NCI-H1417 (cell line): Measurements from ENCODE around the gene DISP3.

ENCODE experiments used
- DNase-seq, 3 experiments: peaks; one replicate each; lab custom pipeline; 2025; lab: John Stamatoyannopoulos, UW

The DISP3 gene

GRCh38 chr1:11478571-11479374 is at the start of gene DISP3:
TSS of gene DISP3 (plus strand) at chr1:11479155. CDS start at chr1:11500993, 21,838 bp downstream.
- peak; percentile 91 to 96 (median 95) for DNase-seq

DNA sequence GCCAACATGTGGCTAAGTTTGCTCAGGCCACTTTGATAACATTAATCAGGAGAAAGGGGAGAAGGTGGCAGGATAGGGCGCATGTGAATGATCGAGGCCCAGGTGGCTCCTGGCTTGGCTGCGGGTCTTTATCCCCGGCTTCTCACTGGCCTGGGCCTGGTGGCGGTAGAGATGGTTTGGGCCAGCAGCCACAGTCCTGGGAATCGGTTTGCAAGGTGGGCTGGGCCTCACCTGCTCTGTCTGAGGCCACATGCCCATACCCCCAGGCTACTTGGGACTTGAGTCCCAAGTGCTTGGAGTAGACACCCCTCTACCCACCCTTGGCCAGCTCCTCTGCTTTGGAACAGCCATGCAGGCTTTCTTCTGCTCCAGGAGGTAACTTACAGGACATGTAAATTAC is 49.7 kb upstream of the DISP3 start:
- no peak for DNase-seq

- no peak for DNase-seq
These were observed 49.0 kb upstream of the DISP3 start for GRCh38 chr1:11429935-11430334.

- no peak for DNase-seq
These were observed 46.9 kb upstream of the DISP3 start for GRCh38 chr1:11431941-11432507.

- DNase-seq: no peak
These were observed 46.4 kb upstream of the DISP3 start for GRCh38 chr1:11432526-11432925.

GRCh38 chr1:11434501-11434900 is 44.5 kb upstream of the DISP3 start:
- DNase-seq: peak in 2 of 3 experiments; percentile 68 to 81

DNA sequence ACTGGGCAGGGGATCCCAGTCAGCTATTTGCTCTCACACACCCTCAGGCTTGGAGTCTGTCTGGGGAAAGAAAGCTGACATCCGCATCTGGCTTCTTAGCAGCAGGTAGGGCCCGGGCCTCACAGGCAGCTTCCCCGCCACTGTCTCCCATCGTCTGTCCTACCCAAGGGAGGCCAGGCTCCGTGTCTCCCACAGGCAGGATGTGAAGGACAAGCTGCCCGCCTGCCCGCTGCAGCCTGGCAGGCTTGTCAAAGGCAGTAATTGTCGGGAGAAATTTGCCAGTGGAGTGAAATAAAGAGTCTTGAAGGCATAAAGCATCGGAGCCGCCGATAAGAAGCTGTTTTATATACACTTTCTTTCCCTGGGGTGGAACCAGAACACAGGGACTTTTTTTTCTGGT is 44.0 kb upstream of the DISP3 start:
- DNase-seq: peak in 1 of 3 experiments; percentile 73

GRCh38 chr1:11438996-11439395 is 40.0 kb upstream of the DISP3 start:
- peak in 1 of 3 experiments; percentile 37 for DNase-seq

GRCh38 chr1:11441211-11441952 is 37.6 kb upstream of the DISP3 start:
- no peak for DNase-seq

DNA sequence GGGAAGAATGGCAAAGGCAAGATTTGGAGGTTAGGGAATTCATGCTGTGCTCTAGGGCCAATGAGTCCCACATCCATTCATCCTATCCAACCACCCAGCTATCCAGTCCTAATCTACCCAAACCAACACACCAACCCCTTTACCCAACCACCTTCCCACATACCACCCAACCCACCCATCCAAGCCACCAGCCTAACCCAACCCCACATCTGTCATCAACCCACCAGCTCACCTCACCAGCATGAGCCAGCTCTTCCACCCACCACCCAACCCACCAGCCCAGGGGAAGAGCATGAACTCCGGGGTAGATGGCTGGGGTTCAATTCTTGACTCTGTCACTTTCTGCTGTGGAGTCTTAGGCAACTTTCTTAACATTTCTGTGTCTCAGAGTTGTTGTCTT is 35.9 kb upstream of the DISP3 start:
- DNase-seq: no peak

DNA sequence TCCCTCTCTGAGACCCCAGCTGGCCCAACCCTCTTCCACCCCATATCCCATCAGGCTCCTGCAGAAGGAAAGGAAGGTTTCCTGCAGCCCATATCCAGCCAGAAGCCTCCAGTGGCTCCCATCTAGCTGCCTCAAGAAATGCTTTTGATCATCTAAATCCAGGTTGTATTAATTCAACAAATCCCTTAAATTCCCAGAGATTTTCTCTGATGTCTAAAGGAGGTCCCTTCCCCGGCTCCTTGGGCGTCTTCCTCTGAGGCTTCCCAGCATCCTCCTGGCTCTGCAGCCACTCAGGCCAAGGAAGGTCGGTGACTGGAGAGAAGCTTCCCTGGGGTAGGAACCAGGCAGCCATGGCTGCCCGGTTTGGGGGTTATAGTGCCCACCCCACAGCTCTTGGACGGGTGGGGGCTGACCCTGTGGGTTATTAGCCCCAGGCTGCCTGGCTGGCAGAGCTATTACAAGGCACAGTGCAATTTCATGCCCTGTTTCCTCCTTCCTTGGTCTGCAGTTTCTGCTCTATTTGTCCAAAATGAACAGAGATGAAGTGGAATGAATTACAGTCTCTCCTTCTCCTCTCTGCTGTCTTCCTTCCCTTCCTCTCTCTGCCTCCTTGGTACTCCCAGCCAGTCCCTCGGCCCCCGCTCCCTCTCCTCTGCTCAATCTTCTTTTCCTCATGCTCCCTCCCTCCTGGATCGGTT is 34.8 kb upstream of the DISP3 start:
- DNase-seq: no peak

DNA sequence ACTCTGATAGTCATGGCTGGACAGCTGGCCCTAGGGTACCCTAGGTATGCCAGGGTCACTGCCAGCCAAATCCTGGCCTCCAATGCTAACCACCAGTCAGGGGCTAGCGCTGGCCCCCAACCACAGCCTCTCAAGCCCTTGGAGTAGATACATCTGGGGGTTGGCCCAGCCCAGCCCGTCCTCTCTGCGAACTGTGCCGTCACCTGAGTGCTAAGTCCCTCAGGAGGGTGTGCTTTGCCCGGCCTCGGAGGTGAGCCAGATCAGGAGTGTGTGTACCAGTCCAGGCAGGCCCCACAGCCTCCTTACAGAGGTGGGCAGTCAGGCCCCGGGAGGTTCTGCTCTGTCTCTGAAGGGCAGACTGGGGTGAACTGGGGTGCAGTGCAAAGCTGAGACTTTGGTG is 34.0 kb upstream of the DISP3 start:
- DNase-seq: no peak

- no peak for DNase-seq
These were observed 31.1 kb upstream of the DISP3 start for GRCh38 chr1:11447903-11448302.

DNA sequence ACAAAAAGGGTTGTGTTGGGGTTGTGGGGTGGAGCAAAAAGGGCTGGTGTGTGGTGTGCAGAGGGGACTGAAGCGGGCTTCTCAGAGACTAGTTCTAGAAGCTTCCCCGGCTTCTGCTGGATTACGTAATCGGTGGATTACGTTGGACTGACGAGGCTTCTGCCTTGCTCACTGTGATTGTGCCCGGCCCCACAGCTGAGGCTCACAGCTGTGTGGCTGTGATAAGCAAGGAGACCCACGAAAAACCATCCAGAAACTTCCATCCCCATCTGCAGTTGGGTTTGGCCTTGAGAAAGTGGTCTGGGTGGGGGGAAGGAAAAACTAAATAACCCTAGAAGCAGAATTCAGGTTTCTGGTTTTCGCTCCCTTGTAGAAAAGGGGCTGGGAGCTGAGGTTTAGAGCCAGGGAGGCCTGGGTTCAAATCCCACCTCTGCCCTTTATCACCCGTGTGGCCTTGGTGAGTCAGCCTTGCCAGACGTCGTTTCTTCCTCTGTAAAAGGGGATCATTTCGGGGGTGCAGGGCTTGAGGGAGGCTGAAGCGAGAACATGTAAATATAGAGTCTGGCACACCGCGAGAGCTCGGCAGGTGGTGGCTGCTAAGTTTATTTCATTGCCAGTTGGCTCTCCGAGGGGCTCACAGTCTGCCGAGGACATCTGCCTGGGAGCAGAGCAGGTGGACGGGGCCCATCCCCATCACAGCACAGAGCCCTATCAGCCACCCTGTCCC is 30.4 kb upstream of the DISP3 start:
- DNase-seq: no peak

GRCh38 chr1:11449100-11449403 is 29.9 kb upstream of the DISP3 start:
- no peak for DNase-seq

DNA sequence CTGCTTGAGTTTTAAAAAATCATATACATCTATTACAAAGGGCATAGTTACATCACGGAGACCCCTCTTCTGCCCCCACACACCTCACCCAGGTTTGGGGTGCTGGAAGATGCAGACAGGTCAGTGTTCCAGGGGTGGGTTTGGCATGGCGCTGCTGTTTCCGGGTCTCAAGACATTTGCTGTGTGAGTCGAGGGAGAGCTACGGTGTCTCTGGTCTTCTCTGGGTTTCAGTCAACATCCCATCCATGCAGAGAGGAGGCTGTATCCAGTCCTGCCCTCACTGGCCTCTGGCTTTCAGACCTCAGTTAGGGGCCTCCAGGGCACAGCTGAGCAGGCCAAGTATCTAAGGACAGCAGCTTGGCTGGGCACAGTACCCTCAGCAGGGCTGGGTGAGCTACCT is 28.6 kb upstream of the DISP3 start:
- DNase-seq: no peak

DNA sequence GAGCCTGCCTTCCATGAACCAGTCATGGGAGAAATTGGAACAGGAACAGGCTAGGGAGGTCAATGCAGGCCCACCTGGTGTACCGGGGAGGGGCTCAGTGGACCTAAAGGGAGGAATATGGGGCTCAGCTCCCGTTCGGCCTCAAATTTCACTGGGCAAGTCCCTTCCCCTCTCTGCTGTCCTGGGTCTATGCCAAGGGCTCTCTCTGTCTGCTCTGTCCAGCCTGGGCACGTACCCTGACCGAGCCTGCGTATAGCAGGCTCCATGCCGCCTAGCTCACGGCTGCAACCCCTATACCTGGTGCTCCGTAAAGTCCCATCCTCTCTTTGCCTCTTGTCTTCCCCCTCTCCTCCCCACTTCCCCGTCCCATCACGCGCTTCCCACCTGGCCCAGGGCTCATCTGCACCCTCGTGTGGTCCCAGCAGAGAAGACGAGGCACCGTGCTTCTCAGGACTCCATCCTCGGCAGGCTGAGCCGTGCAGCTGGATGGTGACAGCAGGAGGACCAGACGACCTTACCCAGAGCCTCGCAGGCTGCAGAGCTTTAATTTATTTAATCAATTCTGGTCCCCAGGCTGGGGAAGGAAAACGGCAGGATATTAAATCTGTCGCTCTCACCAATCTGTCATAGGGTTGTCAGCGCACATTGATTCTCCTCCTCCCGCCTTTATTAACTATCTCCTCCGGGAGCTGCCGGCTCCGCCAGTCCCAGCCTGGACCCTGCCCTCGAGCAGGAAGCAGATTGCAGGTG is 25.0 kb upstream of the DISP3 start:
- DNase-seq: peak in 2 of 3 experiments; percentile 47 to 68

DNA sequence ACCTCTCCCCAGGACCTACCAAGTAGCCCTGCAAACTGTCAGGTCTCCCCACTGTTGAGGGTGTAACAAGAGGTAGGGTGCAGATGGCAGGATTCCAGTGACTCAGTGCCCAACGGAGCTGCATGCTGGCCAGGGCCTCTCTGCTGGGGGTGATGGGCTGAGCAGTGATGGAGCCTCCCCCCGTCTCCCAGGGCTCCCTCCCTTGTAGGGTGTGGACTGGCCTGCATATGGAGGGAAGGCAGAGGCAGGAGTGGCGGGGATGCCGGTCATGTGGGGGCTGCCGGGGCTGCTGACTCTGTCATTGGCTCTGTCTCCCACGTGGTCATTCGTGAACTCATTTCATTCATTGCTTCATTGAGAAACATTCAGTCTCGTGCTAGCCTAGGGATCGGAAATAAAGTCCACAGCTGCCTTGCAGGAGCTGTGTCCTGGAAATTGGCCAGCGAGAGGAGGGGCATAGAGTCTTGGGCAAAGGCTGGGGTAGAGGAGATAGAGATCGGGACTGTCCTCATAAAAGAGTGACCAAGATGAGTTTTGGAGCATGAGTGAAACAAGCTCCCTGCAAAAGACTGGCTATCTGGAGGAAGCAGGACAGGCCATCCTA is 22.9 kb upstream of the DISP3 start:
- DNase-seq: no peak

GRCh38 chr1:11456965-11457364 is 22.0 kb upstream of the DISP3 start:
- DNase-seq: no peak

- peak in 2 of 3 experiments; percentile 43 to 48 for DNase-seq
These were observed 20.1 kb upstream of the DISP3 start for GRCh38 chr1:11458811-11459275.
